T-helper 22 cell (primary cell): Measurements from ENCODE around the gene TNN.

Experiments
- DNase-seq: peaks from one replicate; pipeline ENCODE4 v3.0.0-alpha.2; 2020; ENCODE audit warnings: low read depth

Gene TNN

DNA sequence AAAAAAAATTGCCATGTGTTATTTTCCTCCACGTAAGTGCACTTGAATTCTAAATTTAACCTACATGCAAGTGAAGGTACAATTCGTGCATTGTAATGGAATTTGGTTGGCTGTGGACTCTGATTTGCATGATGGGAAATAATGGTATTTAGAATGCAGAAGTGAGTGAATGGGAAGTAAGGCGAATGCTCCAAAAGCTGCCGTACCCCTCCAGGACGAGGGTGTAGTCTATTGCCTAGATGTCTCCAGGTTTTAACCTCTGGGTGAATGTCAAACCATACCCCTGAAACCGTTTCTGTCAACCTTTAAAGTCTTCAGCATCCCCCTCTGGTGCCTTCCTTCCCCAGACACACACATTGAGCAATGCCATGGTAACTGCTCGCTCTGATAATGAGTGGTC is 80.4 kb downstream of the TNN start:
- DNase-seq = no peak

DNA sequence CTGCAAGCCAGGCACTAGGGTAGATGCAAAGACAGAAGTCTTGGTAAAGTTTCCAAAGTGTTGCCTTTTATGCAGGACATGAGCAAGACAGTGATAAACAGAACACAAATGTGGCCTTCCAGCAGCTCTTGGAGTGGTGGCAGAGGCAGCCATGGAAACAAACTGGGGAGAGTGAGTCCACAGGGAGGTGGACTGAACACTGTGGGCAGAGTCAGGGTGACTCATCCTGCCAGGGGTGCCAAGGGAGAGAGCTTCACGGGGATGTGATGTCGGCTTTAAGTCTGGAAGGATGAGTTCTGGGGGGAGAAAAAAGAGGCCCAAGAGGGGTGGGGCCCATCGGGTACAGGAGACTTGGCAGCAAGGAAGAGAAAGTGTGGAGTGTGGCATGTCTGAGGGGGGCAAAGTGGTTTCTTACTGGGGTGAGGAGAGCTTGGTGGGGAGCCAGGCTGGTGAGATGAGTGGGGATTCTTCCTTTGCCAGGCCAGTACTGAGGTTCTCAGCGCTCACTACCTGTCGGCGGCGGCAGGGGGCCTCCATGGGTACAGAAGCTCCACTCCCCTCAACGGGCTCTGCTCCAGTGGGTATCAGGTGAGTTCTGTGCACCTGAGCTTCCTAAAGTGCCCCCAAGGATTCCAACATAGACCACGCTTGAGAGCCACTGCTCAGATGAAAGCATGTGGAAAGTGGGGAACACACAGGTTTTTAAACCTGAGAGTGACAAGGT is 83.1 kb downstream of the TNN start:
- DNase-seq = no peak

DNA sequence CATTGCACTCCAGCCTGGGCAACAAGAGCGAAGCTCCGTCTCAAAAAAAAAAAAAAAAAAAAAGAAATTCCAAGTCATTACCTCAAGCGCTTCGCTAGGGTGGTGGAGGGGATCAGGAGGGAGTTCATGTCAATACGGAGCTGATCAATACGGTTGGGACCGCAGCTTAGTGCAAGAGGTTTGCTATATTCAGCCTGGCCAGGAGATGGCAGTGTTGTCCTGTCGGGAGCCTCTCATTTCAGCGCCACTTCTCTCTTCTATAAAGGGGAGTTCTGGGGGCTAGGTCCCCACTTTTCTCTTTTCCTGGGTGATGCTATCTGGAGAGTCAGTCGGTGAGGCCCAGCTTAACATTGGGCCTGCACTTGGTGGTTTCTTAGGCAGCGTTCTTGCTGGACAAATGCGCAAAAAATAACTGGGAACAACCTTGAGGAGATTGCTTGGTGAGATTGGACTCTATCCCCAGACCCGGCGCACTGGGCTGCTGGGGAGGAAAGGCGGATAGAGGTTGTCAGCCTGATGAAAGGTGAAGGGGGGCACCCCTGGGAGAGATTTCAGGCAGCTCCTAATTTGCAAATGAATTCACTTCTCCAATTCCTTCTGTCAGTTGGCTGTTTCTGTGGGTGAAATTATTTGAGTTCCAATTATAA is 84.5 kb downstream of the TNN start:
- peak; percentile 34 for DNase-seq

DNA sequence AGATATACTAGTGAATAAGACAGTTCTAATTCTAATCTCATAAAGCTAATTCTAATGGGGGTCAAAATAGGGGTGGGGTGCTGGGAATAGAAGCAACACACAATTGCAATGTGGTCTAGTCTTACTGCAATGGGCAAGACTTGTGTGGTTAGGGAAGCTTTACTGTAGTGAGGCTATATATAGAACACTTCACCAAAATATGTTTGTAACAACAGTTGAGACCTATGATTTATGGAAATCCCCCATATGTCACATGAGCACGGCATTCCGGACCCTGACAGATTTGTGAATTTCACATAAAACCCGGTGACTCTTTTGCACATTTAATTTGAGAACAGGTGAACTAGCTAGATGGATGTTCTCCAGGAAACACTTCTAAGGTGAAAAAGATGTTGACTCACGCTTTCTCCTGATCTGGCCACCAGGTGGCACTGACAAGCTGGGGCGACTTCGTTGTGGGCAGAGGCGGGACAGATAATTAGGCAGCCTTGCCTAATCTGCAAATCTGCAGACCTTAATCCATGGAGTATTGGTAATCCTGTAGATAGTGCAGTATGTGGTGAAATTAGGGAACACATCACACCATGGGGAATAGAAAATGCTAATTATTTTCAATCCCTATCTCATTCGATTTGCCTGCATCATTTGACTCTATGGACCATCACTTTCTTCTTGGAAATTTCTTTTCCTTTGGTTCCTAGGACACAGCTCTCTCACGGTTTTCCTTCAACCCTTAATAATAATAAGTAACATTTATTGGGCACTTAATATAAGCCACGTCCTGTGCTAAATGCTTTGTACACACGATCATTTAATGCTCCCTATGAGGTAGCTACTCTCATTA is 87.2 kb downstream of the TNN start:
- peak; percentile 43 for DNase-seq

DNA sequence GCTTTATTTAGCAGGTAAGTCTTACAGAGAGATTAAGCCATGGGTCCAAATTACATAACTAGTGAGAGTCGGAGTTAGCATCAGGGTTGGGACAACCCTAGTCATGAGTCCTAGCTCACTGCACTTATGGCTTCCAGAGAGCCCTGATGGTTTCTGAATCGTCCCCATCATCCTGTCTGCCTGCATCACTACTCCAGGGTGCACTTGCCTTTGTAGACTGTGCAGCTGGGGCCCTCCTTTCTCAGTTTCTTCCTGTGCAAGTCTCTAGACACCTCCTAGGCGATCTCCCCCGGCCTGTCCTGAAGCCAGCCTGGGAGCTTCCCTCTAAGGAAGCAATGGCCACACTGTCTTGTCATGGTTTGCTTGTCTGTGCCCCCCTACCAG is 87.8 kb downstream of the TNN start:
- no peak for DNase-seq

DNA sequence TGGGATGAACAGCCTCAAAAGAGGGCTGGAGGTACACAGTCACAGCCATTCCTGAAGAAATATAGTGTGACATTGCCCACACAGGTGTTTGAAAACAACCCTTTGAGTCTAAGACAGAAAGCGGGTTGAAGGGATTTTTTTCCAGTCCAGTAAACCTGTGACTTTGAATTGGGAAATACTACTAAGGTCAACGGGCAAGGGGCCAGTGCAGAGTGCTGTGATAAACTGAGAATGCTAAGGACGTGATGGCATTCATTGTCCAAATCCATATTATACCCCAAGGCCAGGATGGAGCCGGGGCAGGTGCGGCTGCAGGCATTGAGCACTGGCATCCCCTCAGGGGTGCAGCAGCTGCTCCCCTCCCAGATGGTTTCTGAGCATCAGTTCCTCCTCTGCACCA is 88.3 kb downstream of the TNN start:
- DNase-seq = no peak

DNA sequence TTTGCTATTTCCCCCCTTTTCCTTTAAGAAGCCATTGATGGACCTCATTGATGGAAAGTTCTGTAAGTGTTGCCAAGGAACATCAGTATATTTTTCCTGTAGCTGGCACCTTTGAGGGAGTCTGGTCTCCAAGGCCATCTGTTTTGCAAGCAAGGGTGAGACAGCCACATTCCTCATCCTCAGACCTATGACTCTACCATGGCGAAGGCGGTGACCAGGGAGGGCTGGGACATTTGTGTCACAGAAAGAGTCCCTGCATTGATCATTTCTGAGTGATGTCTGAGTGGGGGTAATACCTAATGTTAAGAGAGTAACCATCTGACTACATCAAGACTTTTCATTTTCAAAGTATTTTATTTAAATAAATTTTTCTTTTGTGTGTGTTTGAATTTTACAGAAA is 89.6 kb downstream of the TNN start:
- no peak for DNase-seq

DNA sequence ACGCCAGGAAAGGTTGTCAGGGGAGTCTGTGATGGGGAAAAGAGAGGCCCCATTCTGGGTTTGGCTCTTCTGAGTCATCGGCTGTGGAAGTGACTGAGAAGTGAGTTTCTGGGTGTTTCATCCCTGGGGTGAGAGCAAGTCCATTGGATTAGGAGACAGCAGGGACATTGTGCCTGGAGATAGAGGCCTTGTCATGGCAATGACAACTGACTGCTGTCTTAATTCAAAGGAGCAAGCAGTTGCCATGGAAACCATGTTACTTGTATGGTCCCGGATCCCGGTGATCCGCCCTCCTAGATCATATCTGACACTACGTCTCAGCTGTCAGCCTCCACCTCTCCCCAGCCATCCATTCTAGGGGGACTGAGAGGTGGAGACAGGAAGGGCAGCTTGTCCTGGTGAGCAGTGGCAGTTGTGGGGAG is 90.5 kb downstream of the TNN start:
- no peak for DNase-seq

DNA sequence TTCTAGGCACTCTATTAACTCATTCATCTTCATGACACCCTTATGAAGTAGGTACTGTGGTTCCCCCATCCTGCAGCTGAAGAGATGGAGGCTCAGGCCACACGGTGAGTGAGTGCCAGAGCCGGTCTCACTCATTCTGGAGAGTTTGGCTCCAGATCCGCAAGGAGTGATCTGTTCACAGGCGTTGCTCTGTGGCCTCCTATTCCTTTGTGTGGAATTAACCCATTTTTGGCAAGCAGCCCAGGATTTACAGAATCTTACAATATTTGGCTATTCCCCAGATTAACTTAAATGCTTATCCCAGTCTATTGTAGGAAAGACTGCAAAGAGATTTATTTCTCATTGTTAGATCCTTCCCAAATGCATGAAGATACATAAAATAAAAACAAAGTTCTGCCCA is 95.3 kb downstream of the TNN start:
- DNase-seq = no peak

DNA sequence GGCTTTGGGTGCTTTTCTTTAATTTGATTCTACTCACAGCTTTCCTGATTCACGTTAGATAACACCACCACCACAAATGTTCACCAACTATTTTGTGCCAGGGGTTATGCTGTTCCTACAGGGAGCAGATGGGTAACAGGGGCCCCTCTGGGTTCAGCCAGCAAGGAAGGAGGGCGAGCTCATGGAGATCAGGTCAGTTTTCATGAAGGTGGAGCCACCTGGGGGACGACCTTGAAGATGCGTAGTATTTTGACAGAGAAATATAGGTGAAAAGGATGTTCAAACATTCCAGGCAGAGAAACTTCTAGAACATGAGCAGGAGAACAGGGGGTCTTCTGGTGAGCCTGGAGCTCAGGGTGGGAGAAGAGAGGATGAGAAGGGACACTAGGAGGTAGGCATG is 96.1 kb downstream of the TNN start:
- no peak for DNase-seq

DNA sequence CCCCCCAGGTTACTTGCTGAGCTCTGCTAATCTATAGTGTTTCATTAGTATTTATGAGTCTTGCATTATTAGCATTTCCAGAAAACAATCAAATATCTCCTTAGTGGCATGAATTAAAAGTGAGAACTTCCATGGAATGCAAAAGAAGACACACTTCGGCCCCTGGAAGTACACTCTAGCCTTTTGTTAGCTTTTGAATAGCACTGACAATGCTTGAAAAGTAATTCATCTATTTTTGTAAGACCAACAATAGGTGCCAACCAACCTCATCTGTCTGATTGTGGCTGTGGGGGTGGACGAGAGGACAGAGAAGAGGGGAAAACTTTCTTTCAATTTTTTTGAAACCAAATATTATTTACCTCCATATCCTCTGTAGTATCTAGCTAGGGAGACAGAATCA is 97.1 kb downstream of the TNN start:
- no peak for DNase-seq

DNA sequence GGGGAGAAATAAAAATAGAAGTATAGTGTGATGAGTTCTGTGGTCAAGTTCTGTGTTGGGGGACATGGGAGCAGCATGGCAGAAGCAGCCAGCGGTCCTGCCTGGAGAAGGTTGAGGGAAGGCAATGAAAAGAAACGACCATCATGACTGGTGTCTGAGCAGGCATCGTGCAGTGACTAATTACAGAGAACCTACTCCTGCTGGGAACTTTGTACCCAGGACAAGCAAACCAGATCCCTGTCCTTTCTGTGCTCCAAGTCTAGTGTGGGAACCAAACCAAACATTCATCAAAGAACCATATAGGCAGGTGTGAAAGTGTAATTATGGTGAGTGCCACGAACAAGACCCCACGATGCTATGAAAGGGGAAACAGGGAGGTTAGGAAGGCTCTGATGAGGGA is 99.1 kb downstream of the TNN start:
- no peak for DNase-seq

DNA sequence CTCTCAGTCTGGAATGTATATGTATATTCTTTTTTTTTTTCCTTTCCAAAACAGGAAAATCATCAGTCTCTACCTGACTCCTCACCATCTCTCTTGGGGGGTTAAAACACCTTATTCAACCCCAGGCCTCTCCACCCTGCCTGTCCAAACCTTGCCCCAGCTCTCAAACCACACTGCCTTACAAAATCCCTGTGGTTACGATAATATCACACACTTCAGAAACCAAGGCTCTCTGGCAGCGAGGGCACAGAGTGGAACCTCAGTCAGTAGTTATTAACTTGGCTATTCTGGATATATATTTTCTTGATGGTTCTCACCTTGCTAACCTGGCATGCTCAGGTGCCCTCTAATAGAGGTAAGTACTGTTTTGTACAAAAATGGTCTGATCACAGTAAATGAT is 100.2 kb downstream of the TNN start:
- DNase-seq = no peak

DNA sequence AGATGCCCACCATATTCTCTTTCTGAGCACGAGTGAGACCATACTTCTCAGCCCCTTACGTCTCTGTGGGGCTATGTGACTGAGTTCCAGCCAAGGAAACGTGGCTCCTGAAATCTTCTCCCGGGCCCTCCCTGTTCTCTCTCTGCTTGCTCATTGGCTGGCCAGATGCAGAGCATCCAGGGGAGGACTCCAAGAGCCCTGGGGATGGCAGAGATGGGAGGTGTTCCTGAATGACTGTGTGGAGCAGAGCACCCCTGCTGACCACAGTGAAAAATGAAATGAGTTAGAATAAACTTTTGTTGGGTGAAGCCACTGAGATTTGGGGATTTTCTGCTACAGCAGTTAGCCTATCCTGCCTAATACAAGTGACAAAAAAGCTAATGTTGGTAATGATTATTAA is 101.1 kb downstream of the TNN start:
- DNase-seq = no peak

DNA sequence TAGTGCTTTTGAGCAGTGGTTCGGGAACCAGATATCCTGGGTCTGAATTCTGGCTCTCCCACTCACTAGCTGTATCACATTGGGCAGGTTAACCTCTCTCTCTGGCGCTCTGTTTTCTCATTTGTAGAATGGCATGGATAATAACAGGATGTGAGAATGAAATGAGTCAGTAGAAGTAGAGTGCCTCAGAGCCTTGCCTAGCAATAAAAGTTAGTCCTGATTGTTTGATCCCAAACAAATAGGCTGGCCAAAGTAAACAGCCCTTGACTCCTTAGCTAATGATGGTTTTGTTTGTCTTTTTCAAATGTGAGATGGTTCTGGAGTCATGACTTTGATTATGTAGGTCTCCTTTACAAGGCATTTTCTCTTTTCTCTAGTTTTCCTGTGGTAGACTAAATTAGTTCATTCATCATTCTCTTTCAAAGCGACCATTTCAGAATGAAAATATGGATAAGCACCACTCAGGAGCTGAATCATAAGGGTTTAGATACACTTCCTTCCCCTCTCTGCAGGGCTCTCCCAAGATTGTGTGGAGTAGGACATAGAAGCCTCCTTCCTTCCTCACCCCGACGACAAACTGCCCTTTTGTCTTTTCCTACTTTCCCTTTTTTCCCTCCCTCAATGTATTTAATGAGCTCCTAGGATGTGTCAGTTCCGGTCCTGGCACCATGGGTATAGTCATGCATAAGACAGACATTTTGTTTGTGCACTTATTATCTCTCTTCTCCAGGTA is 101.8 kb downstream of the TNN start:
- no peak for DNase-seq

DNA sequence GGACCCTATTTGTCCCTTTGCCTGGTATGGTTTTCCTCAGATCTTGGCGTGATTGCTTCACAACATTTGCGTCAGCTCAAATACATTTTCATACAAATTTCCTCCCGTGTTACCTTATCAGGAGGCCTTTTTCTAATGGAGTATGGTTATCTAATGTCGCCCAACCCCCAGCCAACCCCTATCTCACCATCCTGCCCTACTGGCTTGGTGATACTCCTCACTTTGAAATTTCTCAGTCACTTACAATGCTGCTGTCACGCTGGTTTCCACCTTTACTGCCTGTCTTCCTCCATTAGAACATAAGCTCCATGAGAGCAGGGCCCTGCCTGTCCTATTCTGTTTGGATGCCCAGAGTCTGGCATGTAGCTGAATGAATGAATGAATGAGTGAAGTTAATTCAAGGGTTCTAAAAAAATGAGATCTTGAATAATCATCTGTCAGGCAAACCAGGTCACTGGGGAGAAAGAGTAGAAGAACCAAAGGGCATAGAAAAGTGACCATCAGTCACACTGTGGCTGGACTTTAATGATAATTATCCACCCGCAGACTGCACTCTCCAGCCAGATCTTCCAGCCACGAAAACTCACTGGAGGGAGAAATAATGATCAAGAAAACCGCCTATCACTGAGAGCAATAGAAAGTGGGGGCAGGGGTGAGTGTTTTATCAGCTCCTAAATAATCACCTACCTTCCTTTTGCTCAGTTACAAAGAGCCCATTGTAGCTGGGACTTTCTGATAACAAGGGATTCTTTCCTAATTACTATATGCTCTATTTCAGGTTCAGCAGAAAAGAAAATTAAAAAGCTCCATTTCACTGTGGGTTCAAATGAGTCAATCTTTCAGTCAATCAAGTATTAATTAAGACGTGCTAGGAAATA is 103.6 kb downstream of the TNN start:
- DNase-seq = no peak

DNA sequence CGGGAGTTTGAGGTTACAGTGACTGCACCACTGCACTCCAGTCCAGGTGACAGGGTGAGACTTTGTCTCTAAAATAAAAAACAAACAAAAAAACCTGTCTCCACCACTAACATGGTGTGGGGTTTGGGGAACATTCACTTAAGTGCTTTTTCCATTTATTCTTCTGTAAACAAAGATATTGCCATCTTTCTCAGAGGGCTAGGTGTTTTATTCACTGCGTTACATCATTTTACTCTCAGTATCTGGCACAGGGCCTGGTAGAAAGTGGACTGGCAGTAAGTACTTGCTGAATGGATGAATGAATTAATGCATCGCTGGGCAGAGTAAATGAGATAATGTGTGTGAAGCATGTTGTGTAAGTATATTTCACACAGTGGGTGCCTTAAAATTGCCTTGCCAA is 104.9 kb downstream of the TNN start:
- DNase-seq = no peak

DNA sequence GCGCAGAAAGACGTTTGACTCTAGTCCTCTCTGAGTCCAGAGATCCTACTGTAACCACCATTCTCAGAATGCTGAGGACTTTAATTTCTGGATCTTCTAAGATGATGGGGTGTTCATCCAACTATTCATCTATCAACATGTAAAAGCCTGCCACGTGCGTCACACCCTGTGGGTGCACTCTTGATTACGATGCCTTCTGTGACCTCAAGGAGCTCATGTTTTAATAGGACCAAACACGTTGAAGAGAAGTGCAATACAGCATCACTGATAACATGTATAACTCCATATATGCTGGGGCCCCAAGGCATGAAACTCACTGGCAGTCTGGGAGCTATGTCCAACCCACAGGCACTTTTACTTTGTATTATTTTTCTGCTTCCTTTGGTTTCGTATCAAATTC is 105.9 kb downstream of the TNN start:
- DNase-seq = no peak

DNA sequence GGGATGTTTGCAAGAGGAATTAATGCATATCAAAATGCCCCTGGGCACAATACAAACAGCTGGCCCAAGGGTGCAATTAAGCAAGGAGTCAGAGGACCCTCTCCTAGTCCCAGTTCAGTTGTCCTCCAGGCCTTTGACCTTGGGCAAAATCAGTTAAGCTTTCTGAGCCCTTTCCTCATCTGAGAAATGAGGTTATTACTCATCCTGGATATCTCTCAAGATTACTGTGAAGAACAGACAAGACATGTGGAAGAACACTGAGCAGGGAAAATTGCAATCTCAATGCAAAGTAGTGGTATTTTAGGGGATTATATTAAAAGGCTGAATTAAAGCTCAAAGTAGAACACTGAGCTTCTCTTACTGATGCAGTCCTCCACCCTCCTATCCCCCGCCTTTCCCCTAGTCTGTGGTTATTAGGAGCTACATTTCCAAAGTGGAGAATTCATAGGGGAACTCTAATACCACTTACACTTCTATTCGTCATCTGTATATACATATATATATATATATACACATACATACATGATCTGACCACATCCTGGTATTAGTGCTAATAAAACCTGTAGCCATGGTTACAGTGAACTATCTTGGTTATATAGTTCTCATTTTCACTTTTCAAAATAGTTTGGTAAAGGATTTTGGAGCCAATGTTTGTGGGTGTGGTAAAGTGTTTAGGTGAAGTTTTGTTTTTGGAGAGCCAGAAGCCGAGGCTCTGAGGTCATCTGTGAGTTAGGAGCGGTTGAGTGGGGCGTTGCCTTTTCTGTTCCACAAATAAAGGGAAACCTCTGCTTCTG is 106.9 kb downstream of the TNN start:
- DNase-seq = no peak

DNA sequence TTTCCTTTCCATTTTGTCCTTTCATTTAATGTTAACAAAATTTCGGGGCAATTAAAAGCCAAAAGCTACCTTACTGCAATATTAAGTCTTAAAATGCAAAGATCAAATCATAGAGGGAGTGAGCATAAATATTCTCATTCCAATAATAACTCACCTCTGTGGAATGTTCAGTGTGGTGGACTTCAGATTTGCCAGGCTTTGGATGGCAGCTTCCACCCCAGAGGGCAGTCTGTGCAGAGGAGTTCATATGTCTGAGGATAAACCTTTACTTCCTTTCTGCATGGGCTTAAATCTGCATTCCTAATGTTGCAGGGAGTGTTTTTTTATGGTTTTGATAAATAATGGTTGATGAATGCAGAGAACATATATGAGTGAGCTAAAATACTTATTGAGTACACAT is 108.6 kb downstream of the TNN start:
- DNase-seq = no peak

DNA sequence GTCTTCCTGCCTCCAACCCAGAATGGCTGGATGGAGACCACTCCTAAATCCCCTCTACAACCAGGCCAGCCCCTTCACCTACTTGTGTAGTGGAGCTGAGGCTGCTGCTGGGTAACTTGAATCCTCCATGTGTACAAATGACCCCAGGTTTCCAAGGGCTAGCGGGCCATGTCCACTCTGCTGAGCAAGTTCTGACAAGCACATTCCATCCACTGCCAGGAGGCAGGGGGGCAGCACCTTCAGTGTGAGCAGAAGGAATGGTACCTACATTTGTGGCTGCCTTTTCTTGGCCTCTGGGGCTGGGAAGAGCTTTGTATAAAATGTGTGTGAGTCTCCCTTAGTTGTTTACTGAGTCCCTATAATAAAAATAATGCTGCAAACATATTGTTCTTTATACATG is 110.4 kb downstream of the TNN start:
- no peak for DNase-seq
